HL-60 (cell line): Measurements from ENCODE around the gene EXOSC5.

Experiments used
- DNase-seq, 2 experiments: peaks; one replicate each; pipeline ENCODE4 v3.0.0-alpha.2; 2010 to 2020; ENCODE audit warnings: low read depth in 1 of 2, low spot score in 1 of 2
- H3K27ac ChIP-seq: fragments of 250-450 bp; sonication (Bioruptor Pico); replicated peaks from 2 replicates; pipeline ENCODE4 v1.5.1; 2020; ENCODE audit warnings: mild to moderate bottlenecking, moderate library complexity
- H3K27me3 ChIP-seq: fragments of 250-450 bp; sonication (Bioruptor Pico); 2 replicates; pipeline ENCODE4 v1.5.1; 2021; ENCODE audit warnings: mild to moderate bottlenecking, moderate library complexity; ENCODE audit not compliant: insufficient read depth, poor library complexity, severe bottlenecking
- H3K4me3 ChIP-seq: replicated peaks from 2 replicates; pipeline ENCODE4 v1.5.1; 2011; ENCODE audit warnings: mild to moderate bottlenecking, control low read depth, low read length; ENCODE audit not compliant: insufficient read depth
- GABPA ChIP-seq: IDR thresholded peaks from 2 replicates; pipeline ENCODE4 v1.6.1; 2012; ENCODE audit warnings: low read depth
- POLR2AphosphoS5 ChIP-seq: IDR thresholded peaks from 2 replicates; pipeline ENCODE4 v1.6.1; 2012; ENCODE audit warnings: low read depth
- SPI1 ChIP-seq: IDR thresholded peaks from 2 replicates; pipeline ENCODE4 v1.6.1; 2012; ENCODE audit warnings: low read depth, mild to moderate bottlenecking, borderline replicate concordance
- TF ChIP-seq, protein P1 (sequence below): IDR thresholded peaks from 2 replicates; pipeline ENCODE4 v1.6.1; 2012; ENCODE audit warnings: low read depth; ENCODE audit not compliant: insufficient replicate concordance
- TF ChIP-seq, protein P2 (sequence below): IDR thresholded peaks from one replicate; pipeline ENCODE4 v1.5.1; 2011; ENCODE audit warnings: low read length, control low read depth, inconsistent platforms; ENCODE audit not compliant: insufficient read depth

EXOSC5 gene

DNA sequence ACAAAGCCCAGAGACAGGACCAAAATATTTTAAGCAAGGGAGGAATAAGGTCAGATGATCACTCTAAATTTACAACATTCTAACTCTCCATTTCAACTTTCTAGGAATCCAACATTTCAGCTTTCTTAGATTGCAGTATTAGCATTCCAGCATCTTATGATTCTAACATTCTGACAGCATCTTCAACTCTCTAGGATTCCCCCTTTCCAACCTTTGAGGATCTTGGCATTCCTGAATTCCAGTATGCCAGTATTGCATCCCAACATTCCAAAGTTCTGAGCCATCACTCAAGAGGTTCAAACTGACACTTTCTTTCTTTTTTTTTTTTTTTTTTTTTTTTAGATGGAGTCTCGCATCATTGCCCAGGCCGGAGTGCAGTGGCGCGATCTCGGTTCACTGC, 57.2 kb downstream of the EXOSC5 start:
- Histone ChIP-seq H3K27ac (no peak overlapping the region), H3K27me3 (no peaks in the 10 kb centered on the region), H3K4me3 (no peak overlapping the region)
- TF ChIP-seq POLR2AphosphoS5 (no peak), SPI1 (no peak), GABPA (no peak)
- TF ChIP-seq, protein P1, sequence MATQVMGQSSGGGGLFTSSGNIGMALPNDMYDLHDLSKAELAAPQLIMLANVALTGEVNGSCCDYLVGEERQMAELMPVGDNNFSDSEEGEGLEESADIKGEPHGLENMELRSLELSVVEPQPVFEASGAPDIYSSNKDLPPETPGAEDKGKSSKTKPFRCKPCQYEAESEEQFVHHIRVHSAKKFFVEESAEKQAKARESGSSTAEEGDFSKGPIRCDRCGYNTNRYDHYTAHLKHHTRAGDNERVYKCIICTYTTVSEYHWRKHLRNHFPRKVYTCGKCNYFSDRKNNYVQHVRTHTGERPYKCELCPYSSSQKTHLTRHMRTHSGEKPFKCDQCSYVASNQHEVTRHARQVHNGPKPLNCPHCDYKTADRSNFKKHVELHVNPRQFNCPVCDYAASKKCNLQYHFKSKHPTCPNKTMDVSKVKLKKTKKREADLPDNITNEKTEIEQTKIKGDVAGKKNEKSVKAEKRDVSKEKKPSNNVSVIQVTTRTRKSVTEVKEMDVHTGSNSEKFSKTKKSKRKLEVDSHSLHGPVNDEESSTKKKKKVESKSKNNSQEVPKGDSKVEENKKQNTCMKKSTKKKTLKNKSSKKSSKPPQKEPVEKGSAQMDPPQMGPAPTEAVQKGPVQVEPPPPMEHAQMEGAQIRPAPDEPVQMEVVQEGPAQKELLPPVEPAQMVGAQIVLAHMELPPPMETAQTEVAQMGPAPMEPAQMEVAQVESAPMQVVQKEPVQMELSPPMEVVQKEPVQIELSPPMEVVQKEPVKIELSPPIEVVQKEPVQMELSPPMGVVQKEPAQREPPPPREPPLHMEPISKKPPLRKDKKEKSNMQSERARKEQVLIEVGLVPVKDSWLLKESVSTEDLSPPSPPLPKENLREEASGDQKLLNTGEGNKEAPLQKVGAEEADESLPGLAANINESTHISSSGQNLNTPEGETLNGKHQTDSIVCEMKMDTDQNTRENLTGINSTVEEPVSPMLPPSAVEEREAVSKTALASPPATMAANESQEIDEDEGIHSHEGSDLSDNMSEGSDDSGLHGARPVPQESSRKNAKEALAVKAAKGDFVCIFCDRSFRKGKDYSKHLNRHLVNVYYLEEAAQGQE = no peak
- TF ChIP-seq, protein P2, sequence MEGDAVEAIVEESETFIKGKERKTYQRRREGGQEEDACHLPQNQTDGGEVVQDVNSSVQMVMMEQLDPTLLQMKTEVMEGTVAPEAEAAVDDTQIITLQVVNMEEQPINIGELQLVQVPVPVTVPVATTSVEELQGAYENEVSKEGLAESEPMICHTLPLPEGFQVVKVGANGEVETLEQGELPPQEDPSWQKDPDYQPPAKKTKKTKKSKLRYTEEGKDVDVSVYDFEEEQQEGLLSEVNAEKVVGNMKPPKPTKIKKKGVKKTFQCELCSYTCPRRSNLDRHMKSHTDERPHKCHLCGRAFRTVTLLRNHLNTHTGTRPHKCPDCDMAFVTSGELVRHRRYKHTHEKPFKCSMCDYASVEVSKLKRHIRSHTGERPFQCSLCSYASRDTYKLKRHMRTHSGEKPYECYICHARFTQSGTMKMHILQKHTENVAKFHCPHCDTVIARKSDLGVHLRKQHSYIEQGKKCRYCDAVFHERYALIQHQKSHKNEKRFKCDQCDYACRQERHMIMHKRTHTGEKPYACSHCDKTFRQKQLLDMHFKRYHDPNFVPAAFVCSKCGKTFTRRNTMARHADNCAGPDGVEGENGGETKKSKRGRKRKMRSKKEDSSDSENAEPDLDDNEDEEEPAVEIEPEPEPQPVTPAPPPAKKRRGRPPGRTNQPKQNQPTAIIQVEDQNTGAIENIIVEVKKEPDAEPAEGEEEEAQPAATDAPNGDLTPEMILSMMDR = no peak
- no peak for DNase-seq
